ENCODE data around the gene RFK.

GRCh38 chr9:76433406-76433805 lies 39.2 kb upstream of the RFK start:
- TF ChIP-seq EZH2phosphoT487 (IDR thresholded peaks at IDR 0.05; ENCODE audit: borderline replicate concordance) (no peak), CTCF (conservative IDR thresholded peaks at IDR 0.05; ENCODE audit: low read length) (no peak)
